GM13976 (cell line): ENCODE results near the gene CDON.

Source experiments
- DNase-seq: peaks from one replicate; pipeline ENCODE4 v3.0.0; 2012; ENCODE audit warnings: low spot score
- in situ Hi-C: fragments of 300-500 bp; cut with MboI; formaldehyde crosslinking; loops from one replicate; pipeline ENCODE4 v1.12.0; 2022; ENCODE audit warnings: low sequenced_read_pairs, mixed read lengths, inconsistent platforms; ENCODE audit not compliant: unreplicated experiment
- TF ChIP-seq, protein P1 (sequence below): IDR thresholded peaks from 2 replicates; pipeline ENCODE4 v1.5.1; 2012; ENCODE audit warnings: borderline replicate concordance, mild to moderate bottlenecking; ENCODE audit not compliant: insufficient read depth; ENCODE audit errors: extremely low read depth, missing control alignments, control extremely low read depth

The CDON gene

DNA sequence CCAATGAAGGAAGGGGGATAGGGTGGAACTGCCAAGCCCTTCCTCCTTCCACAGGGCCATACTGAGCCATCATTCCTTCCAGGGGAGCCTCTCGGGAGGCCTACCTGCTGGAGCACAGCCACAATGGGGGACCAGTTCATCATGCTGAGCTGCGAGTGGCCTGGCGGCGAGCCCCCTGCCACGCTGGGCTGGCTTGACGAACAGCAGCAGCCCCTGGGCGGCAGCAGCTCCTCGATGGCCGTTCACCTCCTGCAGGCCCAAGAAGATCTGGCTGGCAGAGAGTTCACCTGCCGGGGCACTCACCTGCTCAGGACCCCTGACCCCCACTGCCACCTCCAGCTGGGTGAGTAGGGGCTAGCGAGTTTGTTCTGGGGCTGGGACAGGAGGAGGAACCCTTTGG, 110.9 kb downstream of the CDON start:
- in situ Hi-C loops: no loop called here
- TF ChIP-seq, protein P1, sequence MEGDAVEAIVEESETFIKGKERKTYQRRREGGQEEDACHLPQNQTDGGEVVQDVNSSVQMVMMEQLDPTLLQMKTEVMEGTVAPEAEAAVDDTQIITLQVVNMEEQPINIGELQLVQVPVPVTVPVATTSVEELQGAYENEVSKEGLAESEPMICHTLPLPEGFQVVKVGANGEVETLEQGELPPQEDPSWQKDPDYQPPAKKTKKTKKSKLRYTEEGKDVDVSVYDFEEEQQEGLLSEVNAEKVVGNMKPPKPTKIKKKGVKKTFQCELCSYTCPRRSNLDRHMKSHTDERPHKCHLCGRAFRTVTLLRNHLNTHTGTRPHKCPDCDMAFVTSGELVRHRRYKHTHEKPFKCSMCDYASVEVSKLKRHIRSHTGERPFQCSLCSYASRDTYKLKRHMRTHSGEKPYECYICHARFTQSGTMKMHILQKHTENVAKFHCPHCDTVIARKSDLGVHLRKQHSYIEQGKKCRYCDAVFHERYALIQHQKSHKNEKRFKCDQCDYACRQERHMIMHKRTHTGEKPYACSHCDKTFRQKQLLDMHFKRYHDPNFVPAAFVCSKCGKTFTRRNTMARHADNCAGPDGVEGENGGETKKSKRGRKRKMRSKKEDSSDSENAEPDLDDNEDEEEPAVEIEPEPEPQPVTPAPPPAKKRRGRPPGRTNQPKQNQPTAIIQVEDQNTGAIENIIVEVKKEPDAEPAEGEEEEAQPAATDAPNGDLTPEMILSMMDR: no peak
- no peak for DNase-seq

DNA sequence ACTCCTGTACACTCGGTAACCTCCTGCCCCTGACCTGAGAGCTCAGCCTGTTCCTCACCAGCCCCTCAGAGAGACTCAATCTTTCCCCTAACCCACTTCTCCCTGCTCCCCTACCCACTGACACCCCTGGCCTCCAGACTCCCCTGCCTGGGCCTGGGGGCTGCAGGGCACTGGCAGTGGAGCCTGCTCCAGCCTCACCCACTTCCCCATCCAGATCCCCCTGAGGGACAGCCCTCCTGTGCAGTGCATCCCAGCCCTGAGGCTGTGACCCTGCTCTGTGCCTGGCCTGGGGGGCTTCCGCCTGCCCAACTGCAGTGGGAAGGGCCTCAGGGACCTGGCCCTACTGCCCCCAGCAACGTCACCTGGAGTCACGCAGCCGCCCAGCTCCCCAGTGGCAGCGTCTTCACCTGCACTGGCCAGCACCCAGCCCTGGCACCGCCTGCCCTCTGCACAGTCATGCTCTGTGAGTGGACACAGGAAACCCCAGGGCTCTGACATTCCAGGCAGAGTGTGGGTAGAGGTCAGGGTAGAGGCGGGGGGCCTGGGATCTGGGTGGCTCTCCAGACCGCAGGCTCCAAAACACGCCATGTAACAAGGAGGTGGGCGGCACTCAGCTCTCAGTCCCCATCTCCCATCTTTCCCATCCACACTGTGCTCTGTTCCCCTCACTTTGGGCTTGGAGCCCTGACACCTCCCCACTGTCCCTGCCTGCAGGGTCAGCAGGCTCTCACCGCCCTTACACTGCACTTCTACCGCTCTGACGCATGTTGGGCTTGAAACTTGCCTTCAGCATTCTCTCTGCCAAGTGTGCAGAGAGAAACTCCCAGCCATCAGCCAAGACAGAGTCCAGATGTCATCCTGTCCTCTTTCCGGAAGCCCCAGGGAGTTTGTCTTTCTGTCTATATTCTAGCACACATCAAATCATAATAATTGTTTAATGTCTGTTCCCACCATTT, 111.7 kb downstream of the CDON start:
- TF ChIP-seq, protein P1: no peak
- DNase-seq: no peak
- in situ Hi-C loops: no loop called here

DNA sequence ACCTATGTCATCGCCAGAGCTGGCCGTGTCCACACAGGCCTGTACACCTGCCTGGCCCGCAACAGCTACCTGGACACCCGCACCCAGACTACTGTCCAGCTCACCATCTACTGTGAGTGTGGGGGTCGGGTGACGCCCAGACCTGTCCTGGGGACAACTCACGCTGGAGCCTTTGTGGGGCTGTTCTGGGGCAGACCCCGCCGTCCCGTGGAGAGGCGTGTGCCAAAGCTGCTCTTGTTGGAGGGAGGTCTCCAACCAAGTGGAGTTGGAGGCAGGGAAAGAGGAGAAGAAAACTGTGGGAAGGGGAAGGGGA, 112.5 kb downstream of the CDON start:
- in situ Hi-C loops: no loop called here
- TF ChIP-seq, protein P1: no peak
- no peak for DNase-seq

DNA sequence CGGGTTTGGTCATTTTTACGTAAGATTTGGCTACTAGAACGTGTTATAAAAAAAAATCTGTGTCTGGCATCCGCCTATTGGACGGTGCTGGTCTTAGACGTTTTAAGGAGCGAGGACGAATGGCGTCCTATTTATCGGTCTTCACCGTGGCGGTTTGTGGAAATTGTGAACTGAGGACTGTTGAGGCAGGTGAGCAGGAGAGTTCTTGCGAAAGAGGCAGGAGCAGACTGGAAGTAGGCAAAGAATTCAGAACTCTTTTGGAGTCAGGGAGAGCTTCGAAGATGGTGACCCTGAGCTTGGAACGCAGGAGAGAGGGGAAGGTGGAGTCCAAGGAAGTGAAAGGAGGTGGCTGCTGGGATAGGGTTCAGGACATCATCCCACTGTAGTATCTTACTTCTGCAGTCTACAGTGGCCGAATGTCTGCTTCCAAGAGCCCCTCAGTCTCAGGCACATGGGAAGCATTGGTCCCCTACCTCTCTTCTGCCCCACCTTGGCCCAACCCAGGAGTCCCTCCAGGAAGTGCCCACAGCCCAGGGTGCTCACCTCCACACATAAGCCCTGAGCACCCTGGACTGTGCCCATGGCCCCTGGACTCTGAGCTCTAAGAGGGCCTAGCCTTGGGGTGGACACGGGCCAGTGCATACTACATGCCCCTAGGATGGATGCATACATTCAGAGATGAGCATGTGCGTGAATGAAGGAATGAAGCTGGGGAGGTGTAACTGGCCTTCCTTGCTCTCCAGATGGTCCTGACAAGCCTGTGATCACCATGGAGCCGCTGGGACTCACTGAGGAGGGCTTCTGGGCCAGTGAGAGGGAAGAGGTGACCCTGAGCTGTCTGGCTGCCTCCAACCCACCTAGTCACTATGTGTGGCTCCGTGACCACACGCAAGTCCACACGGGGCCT, 113.1 kb downstream of the CDON start:
- TF ChIP-seq, protein P1: no peak
- DNase-seq: no peak
- in situ Hi-C loops: no loop called here

DNA sequence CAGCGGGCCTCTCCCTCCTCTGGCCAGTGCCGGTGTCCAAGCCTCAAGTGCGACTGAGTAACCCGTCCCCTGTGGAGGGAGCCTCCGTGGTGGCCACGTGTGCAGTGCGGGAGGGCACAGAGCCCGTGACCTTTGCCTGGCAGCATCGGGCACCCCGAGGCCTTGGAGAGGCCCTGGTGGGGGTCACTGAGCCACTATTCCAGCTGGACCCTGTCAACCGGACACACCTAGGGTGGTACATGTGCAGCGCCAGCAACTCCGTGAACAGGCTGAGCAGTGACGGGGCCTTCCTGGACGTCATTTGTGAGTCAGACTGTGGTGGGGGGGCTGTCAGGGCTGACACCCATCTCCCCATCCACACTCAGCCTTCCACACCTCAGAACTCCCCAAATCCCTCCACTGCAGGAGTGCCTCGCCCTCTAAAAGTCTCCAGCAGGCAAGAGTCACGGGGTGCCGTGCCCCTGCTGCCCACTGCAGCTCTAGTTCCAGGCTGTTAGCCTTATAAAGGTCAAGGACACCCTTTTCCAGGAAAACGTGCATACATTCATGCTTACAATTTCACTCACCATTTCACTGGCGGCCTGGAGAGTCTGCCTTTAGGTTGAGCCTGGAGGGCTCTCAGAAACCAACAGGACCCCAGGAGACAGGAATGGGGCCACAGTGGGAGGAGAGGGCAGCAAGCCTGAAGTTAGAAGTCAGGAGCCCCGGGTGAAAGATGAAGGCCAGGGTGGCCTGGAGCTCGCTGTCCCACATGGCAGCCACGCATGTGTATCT, 114.2 kb downstream of the CDON start:
- DNase-seq: no peak
- TF ChIP-seq, protein P1: no peak
- in situ Hi-C loops: no loop called here
